ENCODE results near the gene IGFL4.

Gene IGFL4

DNA sequence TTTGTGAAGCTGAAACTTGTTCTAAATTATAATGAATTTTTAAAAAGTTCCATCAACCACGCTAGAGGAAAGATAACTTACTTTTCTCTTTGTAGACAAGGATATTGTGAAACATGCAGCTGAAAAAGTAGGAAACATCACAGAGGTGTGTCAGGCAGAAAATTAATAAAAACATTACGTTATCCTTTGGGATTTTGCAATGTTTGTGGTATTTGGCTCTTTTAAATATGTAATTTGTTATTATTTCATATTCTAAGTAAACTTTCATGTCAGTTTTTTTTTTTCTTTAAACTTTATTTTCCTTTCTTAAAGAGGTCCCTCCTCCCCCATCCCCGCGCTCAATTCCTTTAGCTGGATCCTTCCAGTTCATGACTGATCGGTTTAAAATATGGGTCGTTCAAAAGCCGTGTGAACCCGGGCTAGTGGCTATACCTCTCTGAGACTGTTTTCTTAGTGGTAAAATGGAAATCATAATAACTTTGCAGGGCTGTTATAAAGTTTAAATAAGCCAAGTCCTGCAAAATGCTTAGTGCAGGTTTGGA is 46.3 kb downstream of the IGFL4 start:
- DNase-seq (ENCODE audit: low spot score) = peak; percentile 78

DNA sequence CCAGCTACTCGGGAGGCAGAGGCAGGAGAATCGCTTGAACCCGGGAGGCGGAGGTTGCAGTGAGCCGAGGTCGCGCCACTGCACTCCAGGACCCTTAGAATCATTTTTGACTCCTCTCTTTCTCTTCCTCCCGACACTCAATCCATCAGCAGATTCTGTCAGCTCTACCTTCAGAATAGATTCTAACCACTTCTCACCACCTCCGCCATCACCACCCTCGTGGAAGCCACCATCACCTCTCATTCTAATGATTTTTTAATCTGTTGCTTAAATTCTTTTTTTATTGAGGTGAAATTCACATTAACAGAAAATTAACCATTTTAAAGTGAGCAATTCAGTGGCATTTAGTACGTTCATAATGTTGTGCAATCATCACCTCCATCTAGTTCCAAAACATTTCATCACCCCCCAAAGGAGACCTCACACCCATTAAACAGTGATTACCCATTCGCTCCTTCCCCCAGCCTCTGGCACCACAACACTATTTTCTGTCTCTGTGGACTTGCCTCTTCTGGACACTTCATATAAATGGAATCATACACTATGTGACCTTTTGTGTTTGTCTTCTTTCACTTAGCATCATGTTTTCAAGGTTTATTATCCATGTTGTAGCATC is 50.6 kb downstream of the IGFL4 start:
- no peak for DNase-seq (ENCODE audit: low spot score)
